K562 (cell line): ENCODE measurements around the gene ROR2. TPM values are rescaled to one million over a fixed set of nuclear protein-coding genes. Genes with fewer than 3 reads are reported as not detected.
A peak's percentile ranks its signal among the peaks of the same experiment; 100 is the strongest.

Source experiments
- ATAC-seq: fragments of 200-7000 bp; cut with Tn5 transposase; 3 replicates; pipeline ENCODE4 v1.9.1; 2020; ENCODE audit warnings: moderate library complexity
- BruUV-seq: library from RNA; stranded (reverse); fragments of 400-500 nt; replicated peaks from 2 replicates; lab custom pipeline; 2021; lab: Mats Ljungman, UMichigan
- CTCF ChIA-PET: fragments of 300-600 bp; formaldehyde crosslinking; extraction: SDS; loops from one replicate; lab custom pipeline; 2021; ENCODE audit warnings: low intra/inter-chr PET ratio; lab: Yijun Ruan, JAX
- POLR2A ChIA-PET: fragments of 300-600, 350-650 bp; sonication (Branson Sonifier 250); formaldehyde crosslinking; extraction: SDS; loops from one replicate; lab custom pipeline; 2021; ENCODE audit warnings: antibody characterized with exemption, inconsistent platforms; lab: Yijun Ruan, JAX
- DNase-seq, 4 experiments: peaks; one replicate each; pipeline versions ENCODE4 v3.0.0 to v3.0.0-alpha.2; 2011 to 2018; ENCODE audit warnings: low spot score in 3 of 4, mixed read lengths in 3 of 4; ENCODE audit errors: extremely low read depth in 1 of 4
- FAIRE-seq: peaks from 2 replicates; lab custom pipeline; 2011; peaks lifted over from hg19 to GRCh38; lab: Jason Lieb, UNC
- H2AFZ ChIP-seq: 2 replicates; pipeline ENCODE4 v1.6.0; 2011; ENCODE audit warnings: low read depth, low read length, control low read depth, inconsistent platforms
- H3K27ac ChIP-seq: fragments of 200-600 bp; 3 replicates; pipeline ENCODE4 v1.8.0; 2011; ENCODE audit warnings: low read depth, mild to moderate bottlenecking, control low read depth, inconsistent platforms, low read length, moderate library complexity, mixed read lengths; ENCODE audit errors: extremely low read depth
- H3K27me3 ChIP-seq, 2 experiments: fragments of 300-600 bp in 1 of 2; 2 replicates in 1 of 2; 3 replicates in 1 of 2; pipeline versions ENCODE4 v1.6.0 to v1.8.0; 2011; ENCODE audit warnings: inconsistent platforms in 2 of 2, low read length in 2 of 2, mild to moderate bottlenecking in 1 of 2, mixed read lengths in 1 of 2, moderate library complexity in 1 of 2; ENCODE audit not compliant: control insufficient read depth in 2 of 2, insufficient read depth in 2 of 2
- H3K36me3 ChIP-seq: fragments of 300-600 bp; 3 replicates; pipeline ENCODE4 v1.8.0; 2011; ENCODE audit warnings: mild to moderate bottlenecking, low read length, inconsistent platforms; ENCODE audit not compliant: control insufficient read depth, insufficient read depth
- H3K4me1 ChIP-seq, 2 experiments: fragments of 200-600 bp in 1 of 2; replicated peaks in 1 of 2; 2 replicates in 1 of 2; 3 replicates in 1 of 2; pipeline versions ENCODE4 v1.5.1 to v1.8.0; 2011; ENCODE audit warnings: inconsistent platforms in 2 of 2, low read length in 2 of 2, mild to moderate bottlenecking in 1 of 2, mixed read lengths in 1 of 2, moderate library complexity in 1 of 2; ENCODE audit not compliant: control insufficient read depth in 2 of 2, insufficient read depth in 2 of 2
- H3K4me2 ChIP-seq: 2 replicates; pipeline ENCODE4 v1.6.1; 2011; ENCODE audit warnings: low read length, control low read depth, inconsistent platforms, mixed read lengths; ENCODE audit not compliant: insufficient read depth
- H3K4me3 ChIP-seq: fragments of 200-600 bp; sonication (generic), shearing (Covaris generic); 2 replicates; pipeline ENCODE4 v1.5.1; 2016; ENCODE audit warnings: control low read depth, inconsistent platforms
- H3K79me2 ChIP-seq: fragments of 200-600 bp; 3 replicates; pipeline ENCODE4 v1.8.0; 2011; ENCODE audit warnings: low read length, inconsistent platforms; ENCODE audit not compliant: control insufficient read depth, insufficient read depth
- H3K9ac ChIP-seq, 2 experiments: 2 replicates each; pipeline versions ENCODE4 v1.6.0 to v1.6.1; 2011; ENCODE audit warnings: low read depth in 2 of 2, low read length in 2 of 2, control low read depth in 1 of 2, inconsistent platforms in 1 of 2, mild to moderate bottlenecking in 1 of 2, mixed read lengths in 1 of 2; ENCODE audit not compliant: insufficient read depth in 1 of 2
- H3K9me1 ChIP-seq: one replicate; pipeline ENCODE4 v1.6.0; 2011; ENCODE audit warnings: inconsistent platforms, mild to moderate bottlenecking, low read length, moderate library complexity; ENCODE audit not compliant: control insufficient read depth, insufficient read depth
- H3K9me3 ChIP-seq: replicated peaks from 2 replicates; pipeline ENCODE4 v1.5.1; 2011; ENCODE audit warnings: low read depth, low read length, inconsistent platforms; ENCODE audit not compliant: control insufficient read depth, insufficient read depth
- H4K20me1 ChIP-seq: replicated peaks from 2 replicates; pipeline ENCODE4 v1.6.1; 2011; ENCODE audit warnings: low read length, inconsistent platforms, mixed read lengths; ENCODE audit not compliant: control insufficient read depth, insufficient read depth
- CBFA2T2 ChIP-seq: fragments of 450-650 bp; conservative IDR thresholded peaks from 2 replicates; pipeline ENCODE4 v1.6.1; 2017; ENCODE audit warnings: mild to moderate bottlenecking
- CBFA2T3 ChIP-seq: fragments of 450-650 bp; IDR thresholded peaks from 2 replicates; pipeline ENCODE4 v1.6.1; 2017
- ESRRA ChIP-seq: fragments of 450-650 bp; IDR thresholded peaks from 2 replicates; pipeline ENCODE4 v1.6.1; 2014; ENCODE audit warnings: low read depth, mild to moderate bottlenecking, moderate library complexity, borderline replicate concordance
- GABPB1 ChIP-seq: sonication (generic); formaldehyde crosslinking; IDR thresholded peaks from 2 replicates; pipeline ENCODE4 v1.8.0; 2022; ENCODE audit warnings: mild to moderate bottlenecking, missing genetic modification reagents
- HEY1 ChIP-seq: fragments of 250-450 bp; sonication (Bioruptor Pico); IDR thresholded peaks from 2 replicates; pipeline ENCODE4 v1.5.0; 2020; ENCODE audit warnings: mild to moderate bottlenecking, moderate library complexity, borderline replicate concordance
- NCOA6 ChIP-seq: fragments of 450-650 bp; IDR thresholded peaks from 2 replicates; pipeline ENCODE4 v1.6.1; 2017; ENCODE audit warnings: mild to moderate bottlenecking
- TAF15 ChIP-seq: fragments of 200-400 bp; formaldehyde crosslinking; IDR thresholded peaks from 2 replicates; pipeline ENCODE4 v1.6.1; 2017; ENCODE audit warnings: mild to moderate bottlenecking, low read depth, low read length, moderate library complexity
- TCF3 ChIP-seq: sonication (generic); formaldehyde crosslinking; IDR thresholded peaks from 2 replicates; pipeline ENCODE4 v1.4.0; 2020; ENCODE audit warnings: mild to moderate bottlenecking, missing genetic modification reagents
- ZNF699 ChIP-seq: fragments of 250-450 bp; sonication (Bioruptor Pico); IDR thresholded peaks from 2 replicates; pipeline ENCODE4 v1.8.0; 2021; ENCODE audit warnings: mild to moderate bottlenecking, moderate library complexity; ENCODE audit not compliant: insufficient replicate concordance
- ZNF764 ChIP-seq: fragments of 250-450 bp; sonication (Bioruptor Pico); IDR thresholded peaks from 2 replicates; pipeline ENCODE4 v1.4.0; 2020; ENCODE audit warnings: low read depth, mild to moderate bottlenecking, moderate library complexity
- WGBS: fragments of 100-300 bp; shearing (Covaris generic); methylation state at CpG from one replicate; pipeline ENCODE4 v1.1.6; 2016; ENCODE audit warnings: low coverage, mixed read lengths; ENCODE audit not compliant: insufficient coverage; ENCODE audit errors: missing lambda C conversion rate; 5-methylcytosine and 5-hydroxymethylcytosine counted together
- in situ Hi-C: fragments of 300-500 bp; cut with MboI; formaldehyde crosslinking; loops from 4 replicates; pipeline ENCODE4 v1.15.0; 2018; ENCODE audit warnings: inconsistent platforms, mixed read lengths
- intact Hi-C: fragments of 100-400 bp; cut with micrococcal nuclease; formaldehyde crosslinking; loops from 2 replicates; pipeline ENCODE4 v1.14.2; 2022
- polyA plus RNA-seq, 8 experiments: library from polyadenylated mRNA; depleted of rRNA in 4 of 8; stranded (reverse) in 5 of 8; unstranded in 3 of 8; fragments of >200 nt; fragmentation: Nextera tagmentation in 2 of 8; fragmentation: Illumina TruSeq in 1 of 8; extraction: Ambion mirVana in 2 of 8; extraction: Trizol in 1 of 8; gene quantifications; 2 replicates each; pipeline versions ENCODE4 v1.2.1 to v1.2.3, GENCODE V29; 2011 to 2014; ENCODE audit warnings: inconsistent platforms in 1 of 8, missing spikeins in 1 of 8
- total RNA-seq, 7 experiments: library from RNA; depleted of rRNA in 6 of 7; stranded (reverse); fragments of >200 nt in 6 of 7; fragmentation: Illumina TruSeq in 2 of 7; extraction: Trizol in 2 of 7; gene quantifications; 2 replicates each; pipeline versions ENCODE4 v1.2.1 to v1.2.3, GENCODE V29; 2011 to 2021; ENCODE audit warnings: low replicate concordance in 1 of 7
- TF ChIP-seq, protein P1 (sequence below): sonication (generic); IDR thresholded peaks from 2 replicates; pipeline ENCODE4 v1.6.1; 2016
- TF ChIP-seq, protein P2 (sequence below): fragments of 250-450 bp; sonication (Bioruptor Pico); IDR thresholded peaks from 2 replicates; pipeline ENCODE4 v1.6.1; 2021; ENCODE audit warnings: mild to moderate bottlenecking
- TF ChIP-seq, protein P3 (sequence below): sonication (generic); formaldehyde crosslinking; IDR thresholded peaks from 2 replicates; pipeline ENCODE4 v1.8.0; 2023; ENCODE audit warnings: missing genetic modification reagents, mild to moderate bottlenecking, borderline replicate concordance

Gene ROR2
- total and polyA plus RNA-seq, 9 of the 15 experiments (the other 6 are each of a cell fraction or from before 2014, with no cell fraction given), result 5.6 to 33.8 (median 15.3) TPM

DNA sequence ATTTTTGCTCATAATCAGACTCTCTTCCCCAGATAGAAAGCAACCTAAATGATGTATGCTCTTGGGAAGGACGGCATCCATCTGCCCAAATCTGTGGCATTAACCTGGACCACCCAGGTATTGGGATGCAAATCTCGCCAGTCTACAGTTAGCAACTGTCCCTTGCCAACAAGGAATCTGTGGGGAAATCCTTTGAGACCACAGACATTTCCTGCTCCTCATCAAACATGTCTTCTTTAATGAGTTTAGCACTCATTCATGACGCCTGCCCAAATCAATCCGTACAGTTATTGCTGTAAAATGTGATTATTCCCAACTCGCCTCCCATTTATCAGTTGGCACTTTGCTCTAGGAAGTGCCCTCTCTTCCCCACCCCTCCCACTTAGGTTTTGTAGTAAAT is 7.8 kb downstream of the ROR2 start (continued):
- TF ChIP-seq, protein P1, sequence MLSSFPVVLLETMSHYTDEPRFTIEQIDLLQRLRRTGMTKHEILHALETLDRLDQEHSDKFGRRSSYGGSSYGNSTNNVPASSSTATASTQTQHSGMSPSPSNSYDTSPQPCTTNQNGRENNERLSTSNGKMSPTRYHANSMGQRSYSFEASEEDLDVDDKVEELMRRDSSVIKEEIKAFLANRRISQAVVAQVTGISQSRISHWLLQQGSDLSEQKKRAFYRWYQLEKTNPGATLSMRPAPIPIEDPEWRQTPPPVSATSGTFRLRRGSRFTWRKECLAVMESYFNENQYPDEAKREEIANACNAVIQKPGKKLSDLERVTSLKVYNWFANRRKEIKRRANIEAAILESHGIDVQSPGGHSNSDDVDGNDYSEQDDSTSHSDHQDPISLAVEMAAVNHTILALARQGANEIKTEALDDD, result no peak

DNA sequence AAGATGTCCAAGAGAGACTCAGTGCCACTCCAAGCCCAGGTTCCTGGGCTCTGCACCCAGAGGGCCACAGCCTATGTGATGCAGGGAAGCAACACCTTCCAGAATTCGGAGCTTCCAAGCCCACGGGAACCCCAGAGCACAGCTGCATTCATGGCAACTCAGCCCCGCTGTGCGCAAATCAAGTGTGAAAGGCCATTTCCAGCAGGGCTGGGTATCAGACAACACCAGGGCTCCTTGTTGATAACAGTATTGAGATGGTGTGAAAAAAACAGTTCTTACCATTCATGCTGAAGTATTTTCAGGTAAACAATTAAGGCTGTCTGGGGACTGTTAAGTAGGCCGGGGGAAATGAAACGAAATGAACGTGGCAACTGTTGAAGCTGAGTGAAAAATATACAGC is 10.1 kb downstream of the ROR2 start:
- ChIA-PET POLR2A (no interaction called here), CTCF (no interaction called here)
- Histone ChIP-seq H3K4me3 (no peak overlapping the region), H3K4me1 (peaks cover 20 to 23% of the 10 kb centered on the region in 2 experiments; a peak in 4 of 5 replicates), H3K36me3 (no peaks in the 10 kb centered on the region; the same call in 2 of the 3 replicates), H4K20me1 (no peaks in the 10 kb centered on the region), H3K9ac (peak overlapping the region in 1 of 2 experiments; percentile 26; a peak in 1 of 4 replicates), H3K4me2 (peak overlapping the region; percentile 1; the same call in 1 of the 2 replicates), H3K9me1 (no peaks in the 10 kb centered on the region), H3K27ac (no peak overlapping the region), H3K27me3 (no peaks in the 10 kb centered on the region), H3K9me3 (no peaks in the 10 kb centered on the region; the same call in 1 of the 2 replicates), H2AFZ (no peak overlapping the region), H3K79me2 (peaks cover 94% of the 10 kb centered on the region)
- ATAC-seq (no peak), FAIRE-seq (no peak), DNase-seq (peak in 1 of 4 experiments; percentile 37)
- WGBS, result 54% methylated on average over 7 of the region's 7 CpGs
- intact Hi-C loops (no loop called here), in situ Hi-C loops (no loop called here)
- BruUV-seq, result no TSS peak
- TF ChIP-seq, protein P2, sequence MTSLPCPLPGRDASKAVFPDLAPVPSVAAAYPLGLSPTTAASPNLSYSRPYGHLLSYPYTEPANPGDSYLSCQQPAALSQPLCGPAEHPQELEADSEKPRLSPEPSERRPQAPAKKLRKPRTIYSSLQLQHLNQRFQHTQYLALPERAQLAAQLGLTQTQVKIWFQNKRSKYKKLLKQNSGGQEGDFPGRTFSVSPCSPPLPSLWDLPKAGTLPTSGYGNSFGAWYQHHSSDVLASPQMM (CRISPR knock-in tag), result no peak
- TF ChIP-seq TCF3 (CRISPR knock-in tag) (no peak), GABPB1 (no peak), HEY1 (CRISPR knock-in tag) (no peak), CBFA2T2 (0 out of 2 replicates have a peak, but pooled peaks have one; percentile 12), ZNF764 (CRISPR knock-in tag) (no peak), TAF15 (no peak), NCOA6 (no peak), CBFA2T3 (peak; percentile 37; the same call in 1 of the 2 replicates), ZNF699 (CRISPR knock-in tag) (no peak), ESRRA (no peak)
- TF ChIP-seq, protein P3, sequence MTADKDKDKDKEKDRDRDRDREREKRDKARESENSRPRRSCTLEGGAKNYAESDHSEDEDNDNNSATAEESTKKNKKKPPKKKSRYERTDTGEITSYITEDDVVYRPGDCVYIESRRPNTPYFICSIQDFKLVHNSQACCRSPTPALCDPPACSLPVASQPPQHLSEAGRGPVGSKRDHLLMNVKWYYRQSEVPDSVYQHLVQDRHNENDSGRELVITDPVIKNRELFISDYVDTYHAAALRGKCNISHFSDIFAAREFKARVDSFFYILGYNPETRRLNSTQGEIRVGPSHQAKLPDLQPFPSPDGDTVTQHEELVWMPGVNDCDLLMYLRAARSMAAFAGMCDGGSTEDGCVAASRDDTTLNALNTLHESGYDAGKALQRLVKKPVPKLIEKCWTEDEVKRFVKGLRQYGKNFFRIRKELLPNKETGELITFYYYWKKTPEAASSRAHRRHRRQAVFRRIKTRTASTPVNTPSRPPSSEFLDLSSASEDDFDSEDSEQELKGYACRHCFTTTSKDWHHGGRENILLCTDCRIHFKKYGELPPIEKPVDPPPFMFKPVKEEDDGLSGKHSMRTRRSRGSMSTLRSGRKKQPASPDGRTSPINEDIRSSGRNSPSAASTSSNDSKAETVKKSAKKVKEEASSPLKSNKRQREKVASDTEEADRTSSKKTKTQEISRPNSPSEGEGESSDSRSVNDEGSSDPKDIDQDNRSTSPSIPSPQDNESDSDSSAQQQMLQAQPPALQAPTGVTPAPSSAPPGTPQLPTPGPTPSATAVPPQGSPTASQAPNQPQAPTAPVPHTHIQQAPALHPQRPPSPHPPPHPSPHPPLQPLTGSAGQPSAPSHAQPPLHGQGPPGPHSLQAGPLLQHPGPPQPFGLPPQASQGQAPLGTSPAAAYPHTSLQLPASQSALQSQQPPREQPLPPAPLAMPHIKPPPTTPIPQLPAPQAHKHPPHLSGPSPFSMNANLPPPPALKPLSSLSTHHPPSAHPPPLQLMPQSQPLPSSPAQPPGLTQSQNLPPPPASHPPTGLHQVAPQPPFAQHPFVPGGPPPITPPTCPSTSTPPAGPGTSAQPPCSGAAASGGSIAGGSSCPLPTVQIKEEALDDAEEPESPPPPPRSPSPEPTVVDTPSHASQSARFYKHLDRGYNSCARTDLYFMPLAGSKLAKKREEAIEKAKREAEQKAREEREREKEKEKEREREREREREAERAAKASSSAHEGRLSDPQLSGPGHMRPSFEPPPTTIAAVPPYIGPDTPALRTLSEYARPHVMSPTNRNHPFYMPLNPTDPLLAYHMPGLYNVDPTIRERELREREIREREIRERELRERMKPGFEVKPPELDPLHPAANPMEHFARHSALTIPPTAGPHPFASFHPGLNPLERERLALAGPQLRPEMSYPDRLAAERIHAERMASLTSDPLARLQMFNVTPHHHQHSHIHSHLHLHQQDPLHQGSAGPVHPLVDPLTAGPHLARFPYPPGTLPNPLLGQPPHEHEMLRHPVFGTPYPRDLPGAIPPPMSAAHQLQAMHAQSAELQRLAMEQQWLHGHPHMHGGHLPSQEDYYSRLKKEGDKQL (CRISPR knock-in tag), result no peak
